GM10847 (cell line): ENCODE data around the gene ARIH2.

Source experiments
- POLR2A ChIP-seq: IDR thresholded peaks from 2 replicates; pipeline ENCODE4 v1.6.1; 2011; ENCODE audit not compliant: insufficient read length; ENCODE audit errors: extremely low read depth

ARIH2 gene

GRCh38 chr3:48952510-48953118 lies 34.0 kb downstream of the ARIH2 start:
- TF ChIP-seq POLR2A = no peak

- TF ChIP-seq POLR2A = no peak
Measured at GRCh38 chr3:48957006-48957705, 38.5 kb downstream of the ARIH2 start.

- no peak for TF ChIP-seq POLR2A
Measured at GRCh38 chr3:48960841-48961413, 42.3 kb downstream of the ARIH2 start.

- no peak for TF ChIP-seq POLR2A
Measured at GRCh38 chr3:48962340-48962739, 43.7 kb downstream of the ARIH2 start.

GRCh38 chr3:48962939-48963338 lies 44.3 kb downstream of the ARIH2 start:
- TF ChIP-seq POLR2A = no peak

- no peak for TF ChIP-seq POLR2A
Measured at GRCh38 chr3:48963591-48963990, 44.9 kb downstream of the ARIH2 start.

- TF ChIP-seq POLR2A = no peak
Measured at GRCh38 chr3:48966367-48966766, 47.7 kb downstream of the ARIH2 start.

GRCh38 chr3:48966876-48967361 lies 48.3 kb downstream of the ARIH2 start:
- no peak for TF ChIP-seq POLR2A

- TF ChIP-seq POLR2A = no peak
Measured at GRCh38 chr3:48970586-48970985, 51.9 kb downstream of the ARIH2 start.

- no peak for TF ChIP-seq POLR2A
Measured at GRCh38 chr3:48974076-48974864, 55.6 kb downstream of the ARIH2 start.

- TF ChIP-seq POLR2A = no peak
Measured at GRCh38 chr3:48979451-48979850, 60.8 kb downstream of the ARIH2 start.

GRCh38 chr3:48980295-48980694 lies 61.7 kb downstream of the ARIH2 start:
- no peak for TF ChIP-seq POLR2A

GRCh38 chr3:48982016-48982415 lies 63.4 kb downstream of the ARIH2 start:
- no peak for TF ChIP-seq POLR2A

- TF ChIP-seq POLR2A = no peak
Measured at GRCh38 chr3:48982686-48983085, 64.0 kb downstream of the ARIH2 start.

GRCh38 chr3:48983096-48983495 lies 64.5 kb downstream of the ARIH2 start:
- TF ChIP-seq POLR2A = no peak

- no peak for TF ChIP-seq POLR2A
Measured at GRCh38 chr3:48984663-48985062, 66.0 kb downstream of the ARIH2 start.
